ENCODE measurements around the gene MICAL1.
A peak's percentile ranks its signal among the peaks of the same experiment; 100 is the strongest.

Gene MICAL1

GRCh38 chr6:109453594-109454495 is 1.7 kb downstream of the MICAL1 start:
- no peak for DNase-seq (ENCODE audit: low read depth)

GRCh38 chr6:109453156-109453555 is 2.4 kb downstream of the MICAL1 start:
- DNase-seq (ENCODE audit: low read depth), result no peak

DNA sequence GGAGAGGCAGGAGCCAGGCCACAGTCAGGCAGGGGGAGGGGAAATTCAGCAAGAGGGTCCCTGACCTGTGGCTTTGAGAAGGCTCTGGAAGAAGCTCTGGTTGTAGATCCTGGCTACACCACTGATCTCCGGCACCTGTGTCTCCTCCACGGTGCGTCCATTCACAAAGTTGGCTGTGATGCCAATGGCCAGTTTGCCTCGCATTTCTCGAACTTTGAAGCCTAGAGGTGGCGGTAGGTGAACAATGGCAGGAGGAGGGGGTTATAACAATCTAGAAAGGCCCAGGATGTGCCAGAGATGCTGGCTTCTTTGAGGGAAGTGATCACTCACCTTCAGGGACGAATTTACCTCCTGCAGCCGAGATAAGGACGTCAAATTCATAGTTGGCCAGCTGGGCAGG is 3.4 kb downstream of the MICAL1 start:
- no peak for DNase-seq (ENCODE audit: low read depth)

DNA sequence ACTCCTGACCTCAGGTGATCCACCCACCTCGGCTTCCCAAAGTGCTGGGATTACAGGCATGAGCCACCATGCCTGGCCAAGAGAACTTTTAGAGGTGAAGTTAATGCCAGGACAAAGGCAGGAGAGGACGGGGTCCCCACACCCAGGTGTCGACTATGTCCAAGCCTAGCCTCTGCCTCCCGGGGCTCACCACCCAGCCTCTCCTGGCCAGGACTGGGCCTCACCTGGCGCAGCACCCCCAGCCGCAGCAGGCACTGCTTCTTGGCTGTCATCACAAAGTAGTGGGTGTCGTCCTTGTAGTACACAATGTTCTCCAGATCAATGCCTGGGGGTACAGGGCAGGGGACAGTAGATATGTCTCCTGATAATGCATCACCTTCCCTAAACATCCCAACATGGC is 4.2 kb downstream of the MICAL1 start:
- no peak for DNase-seq (ENCODE audit: low read depth)

DNA sequence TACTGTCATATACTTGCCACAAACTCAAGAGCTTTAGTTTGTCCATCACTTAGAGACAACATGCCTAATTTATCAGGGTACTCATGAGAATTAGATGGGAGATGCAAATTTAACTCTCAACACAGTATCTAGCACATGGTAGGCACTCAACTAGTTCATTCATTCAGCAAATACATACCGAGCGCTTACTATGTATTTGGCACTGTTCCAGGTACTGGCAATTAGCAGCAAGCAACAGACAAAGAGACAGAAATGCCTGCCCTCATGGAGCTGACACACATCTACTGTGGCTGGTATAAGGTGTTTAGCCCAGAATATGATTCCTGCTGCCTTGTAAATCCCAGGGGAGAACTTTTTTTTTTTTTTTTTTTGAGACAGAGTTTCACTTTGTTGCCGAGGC is 4.8 kb downstream of the MICAL1 start:
- DNase-seq (ENCODE audit: low read depth), result no peak

- no peak for DNase-seq (ENCODE audit: low read depth)
These were observed 5.5 kb downstream of the MICAL1 start for GRCh38 chr6:109449795-109450673.

GRCh38 chr6:109449064-109449794 is 6.3 kb downstream of the MICAL1 start:
- DNase-seq (ENCODE audit: low read depth), result no peak

- DNase-seq (ENCODE audit: low read depth), result no peak
These were observed 7.0 kb downstream of the MICAL1 start for GRCh38 chr6:109448615-109449014.

DNA sequence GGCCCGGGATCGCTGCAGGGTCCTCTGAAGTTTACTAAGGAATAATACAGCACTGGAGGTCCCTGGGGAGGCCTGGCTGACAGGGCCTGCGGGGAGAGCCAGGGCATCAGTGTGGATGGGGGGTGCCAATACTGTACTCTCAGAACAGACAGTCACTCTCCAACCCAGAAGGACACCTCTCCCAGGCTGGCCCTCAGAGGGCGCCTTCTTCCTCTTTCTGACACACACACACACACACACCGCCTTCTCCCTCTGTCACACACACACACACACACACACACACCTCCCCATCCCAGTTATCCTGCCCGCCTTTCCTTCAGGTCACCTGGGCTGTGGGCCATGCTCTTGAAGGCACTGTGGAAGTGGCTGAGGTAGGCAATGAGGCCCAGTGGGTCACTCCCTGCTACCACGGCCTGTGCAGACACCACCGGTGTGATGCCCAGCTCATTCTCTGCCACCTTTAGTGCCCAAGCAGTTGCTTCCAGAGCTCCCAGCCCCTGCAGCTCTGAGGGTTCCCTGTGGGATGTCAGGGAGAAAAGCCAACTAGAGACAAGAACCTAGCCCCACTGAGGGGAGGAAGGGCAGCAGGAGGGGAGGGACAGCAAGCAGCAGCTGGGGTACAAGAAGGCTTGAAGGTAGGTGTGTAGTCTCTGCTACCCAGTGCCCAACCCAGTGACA is 7.6 kb downstream of the MICAL1 start:
- no peak for DNase-seq (ENCODE audit: low read depth)

DNA sequence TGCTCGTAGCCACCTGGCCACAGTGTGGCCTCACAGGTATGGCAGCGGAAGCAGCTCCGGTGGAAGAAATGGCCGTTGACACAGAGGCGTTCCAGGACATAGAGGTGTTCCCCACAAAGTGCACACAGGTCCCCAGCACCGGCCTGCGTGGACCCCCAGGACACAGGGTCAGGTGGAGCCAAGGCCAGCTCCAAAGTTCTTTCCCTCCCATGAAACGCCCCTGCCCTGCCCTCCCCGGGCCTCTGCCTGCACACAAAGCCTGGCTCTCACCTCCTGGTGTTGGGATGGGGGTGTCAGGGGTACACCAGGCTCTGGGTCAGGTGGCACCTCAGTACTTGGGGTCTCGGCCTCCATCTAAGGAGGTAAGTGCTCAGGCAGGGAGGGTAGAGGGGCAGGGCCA is 8.5 kb downstream of the MICAL1 start:
- DNase-seq (ENCODE audit: low read depth), result no peak

GRCh38 chr6:109446541-109446940 is 9.0 kb downstream of the MICAL1 start:
- no peak for DNase-seq (ENCODE audit: low read depth)

DNA sequence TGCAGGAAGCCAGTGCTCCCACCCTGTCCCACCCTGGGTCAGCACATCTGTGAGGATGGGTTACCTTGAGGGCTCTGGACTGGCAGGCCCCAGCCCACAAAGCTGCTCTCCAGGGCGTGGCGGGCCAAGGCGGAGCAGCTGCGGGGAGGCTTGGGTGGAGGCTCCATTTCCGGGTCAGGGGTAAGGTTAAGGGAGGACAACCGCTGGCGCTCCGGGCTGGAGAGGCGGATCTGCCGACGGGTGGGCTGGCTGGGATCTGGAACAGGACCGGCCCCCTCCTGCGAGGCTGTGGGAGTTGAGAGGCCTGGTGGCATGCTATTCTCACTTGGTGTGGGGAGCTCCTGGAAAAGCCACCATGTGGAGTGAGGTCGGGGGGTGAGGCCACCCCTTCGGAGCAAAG is 9.5 kb downstream of the MICAL1 start:
- DNase-seq (ENCODE audit: low read depth), result no peak

DNA sequence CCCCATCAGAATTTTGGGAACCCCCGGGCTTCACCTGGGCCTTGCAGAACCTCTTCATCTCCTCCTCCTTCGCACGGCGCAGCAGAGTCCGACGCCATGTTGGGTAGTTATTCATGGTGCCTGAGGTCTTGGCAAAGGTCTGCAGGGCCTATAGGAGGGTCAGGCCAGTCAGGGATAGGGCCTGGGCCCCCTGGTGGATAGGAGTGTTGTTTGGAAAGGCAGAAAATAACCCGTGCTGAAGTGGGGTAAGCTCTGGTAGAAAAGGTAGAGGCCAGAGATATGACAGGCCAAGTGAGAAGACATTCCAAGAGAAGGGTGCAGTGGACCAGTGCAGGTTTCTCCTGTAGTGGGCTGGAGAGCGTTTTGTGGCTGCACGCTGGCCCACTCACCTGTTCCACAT is 10.2 kb downstream of the MICAL1 start:
- no peak for DNase-seq (ENCODE audit: low read depth)

DNA sequence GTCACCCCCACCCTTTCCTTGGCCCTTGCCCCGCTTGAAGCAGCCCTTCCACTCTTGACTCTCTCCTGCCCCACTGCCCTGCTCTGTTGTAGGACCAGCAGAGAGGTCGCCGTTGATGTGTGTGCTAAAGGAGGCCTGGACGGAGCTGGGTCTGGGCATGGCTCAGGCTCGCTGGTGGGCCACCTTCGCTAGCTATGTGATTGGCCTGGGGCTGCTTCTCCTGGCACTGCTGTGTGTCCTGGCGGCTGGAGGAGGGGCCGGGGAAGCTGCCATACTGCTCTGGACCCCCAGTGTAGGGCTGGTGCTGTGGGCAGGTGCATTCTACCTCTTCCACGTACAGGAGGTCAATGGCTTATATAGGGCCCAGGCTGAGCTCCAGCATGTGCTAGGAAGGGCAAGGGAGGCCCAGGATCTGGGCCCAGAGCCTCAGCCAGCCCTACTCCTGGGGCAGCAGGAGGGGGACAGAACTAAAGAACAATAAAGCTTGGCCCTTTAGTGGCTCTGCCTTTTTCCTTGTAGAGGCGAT is 12.1 kb downstream of the MICAL1 start:
- DNase-seq (ENCODE audit: low read depth), result no peak

GRCh38 chr6:109442393-109442924 is 13.1 kb downstream of the MICAL1 start:
- DNase-seq (ENCODE audit: low read depth), result no peak

DNA sequence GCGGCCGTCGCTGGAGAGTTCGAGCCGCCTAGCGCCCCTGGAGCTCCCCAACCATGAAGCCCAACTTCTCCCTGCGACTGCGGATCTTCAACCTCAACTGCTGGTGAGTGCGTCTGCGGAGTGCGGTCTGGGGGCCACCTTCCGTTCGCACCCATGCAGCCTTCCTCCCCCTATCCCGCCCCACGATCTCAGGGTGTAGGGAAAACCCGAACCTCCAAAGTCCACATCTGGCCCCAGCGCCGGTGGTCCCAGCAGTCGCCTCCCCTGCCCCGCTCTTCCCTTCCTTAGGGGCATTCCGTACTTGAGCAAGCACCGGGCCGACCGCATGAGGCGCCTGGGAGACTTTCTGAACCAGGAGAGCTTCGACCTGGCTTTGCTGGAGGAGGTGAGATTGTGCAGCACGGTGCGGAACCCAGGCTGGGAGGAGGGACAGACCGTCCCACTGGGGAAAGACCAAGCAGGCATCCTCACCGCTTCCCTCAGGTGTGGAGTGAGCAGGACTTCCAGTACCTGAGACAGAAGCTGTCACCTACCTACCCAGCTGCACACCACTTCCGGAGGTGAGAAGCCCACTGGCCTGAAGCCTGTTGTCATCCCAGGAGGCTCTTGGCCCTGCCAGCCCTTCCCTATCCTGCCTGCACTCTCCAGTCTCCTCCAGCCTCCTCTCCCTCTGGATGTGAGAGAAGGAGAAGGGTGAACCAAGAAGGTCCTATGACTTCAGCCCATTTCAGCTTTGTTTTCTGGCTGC is 14.3 kb downstream of the MICAL1 start:
- no peak for DNase-seq (ENCODE audit: low read depth)

DNA sequence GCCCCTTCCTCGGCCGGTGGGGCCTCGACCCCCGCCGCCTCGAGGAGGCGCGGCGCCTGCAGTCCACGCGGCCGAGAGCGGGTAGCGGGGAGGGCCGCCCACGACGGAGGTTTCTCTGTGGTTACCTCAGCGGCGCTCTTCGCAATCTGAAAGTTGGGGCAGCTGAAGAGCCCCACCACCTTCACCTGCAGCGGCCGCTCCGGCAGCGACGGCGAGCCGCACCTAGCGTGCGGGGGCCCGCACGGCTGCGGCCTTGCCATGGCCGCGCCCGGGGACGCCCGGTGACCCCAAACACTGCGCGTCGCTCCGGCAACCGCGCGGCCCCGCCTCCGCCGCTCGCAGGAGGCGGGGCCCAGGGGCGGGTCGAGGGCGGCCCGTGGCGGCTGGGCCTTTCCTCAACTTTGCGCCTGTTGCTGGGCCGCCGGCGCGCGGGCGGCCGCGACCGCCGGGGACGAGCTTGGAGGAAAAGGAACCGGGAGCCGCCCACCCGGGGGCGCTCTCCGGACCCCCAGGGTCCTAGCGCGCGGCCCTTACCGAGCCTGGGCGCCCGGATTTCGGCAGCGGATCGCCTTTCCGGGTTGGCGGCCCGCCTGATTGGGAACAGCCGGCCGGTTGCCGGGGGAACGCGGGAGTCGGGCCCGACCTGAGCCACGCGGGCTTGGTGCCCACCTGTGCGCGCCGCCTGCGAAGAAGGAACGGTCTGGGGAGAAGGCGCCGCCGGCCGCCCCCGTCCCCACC is 15.1 kb downstream of the MICAL1 start, which contains the start of the genes PPIL6 and SMPD2:
Gene PPIL6, minus strand, starts transcription at position 298 of the 738 bp plus-strand sequence. Its CDS starts 38 bp downstream, at position 260.
Gene SMPD2, plus strand, starts transcription at position 394 of the 738 bp plus-strand sequence. CDS start 398 bp downstream, outside the sequence.
- DNase-seq (ENCODE audit: low read depth), result peak; percentile 83

DNA sequence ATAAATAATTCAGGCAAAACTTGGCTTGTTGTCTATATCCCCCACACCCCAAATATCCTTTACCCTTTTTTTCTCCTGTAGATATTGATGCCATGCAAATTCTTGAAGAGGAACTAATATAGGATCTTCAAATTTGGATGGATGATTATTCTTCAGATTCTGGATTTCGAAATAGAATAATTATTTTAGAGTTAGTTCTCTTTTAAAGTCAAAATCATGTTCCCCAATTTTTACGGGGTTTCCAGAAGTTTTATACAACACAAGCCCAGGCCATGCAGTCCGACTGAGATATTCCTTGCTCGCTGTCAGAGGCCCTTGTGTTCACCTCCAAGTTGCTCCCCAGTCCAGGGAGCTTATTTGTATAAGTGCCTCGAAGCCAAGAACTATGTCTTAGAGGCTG is 19.5 kb downstream of the MICAL1 start:
- DNase-seq (ENCODE audit: low read depth), result no peak

- DNase-seq (ENCODE audit: low read depth), result no peak
These were observed 21.1 kb downstream of the MICAL1 start for GRCh38 chr6:109434456-109434855.

- no peak for DNase-seq (ENCODE audit: low read depth)
These were observed 26.1 kb downstream of the MICAL1 start for GRCh38 chr6:109429496-109429895.

All from GM04504 (cell line).